OCI-LY1 (cell line): Measurements from ENCODE around the gene BBS9.

Experiments
- H2AFZ ChIP-seq: fragments of 200-600 bp; sonication (generic), shearing (Covaris generic); 2 replicates; pipeline ENCODE4 v1.6.0; 2014; ENCODE audit warnings: antibody characterized with exemption, mild to moderate bottlenecking, low read length
- H3F3A ChIP-seq: fragments of 200-600 bp; sonication (generic), shearing (Covaris generic); 2 replicates; pipeline ENCODE4 v1.6.0; 2014; ENCODE audit warnings: mild to moderate bottlenecking, antibody characterized with exemption, low read length, moderate library complexity; ENCODE audit not compliant: insufficient read depth
- H3K27ac ChIP-seq: fragments of 200-600 bp; sonication (generic); 2 replicates; pipeline ENCODE4 v1.5.1; 2014; ENCODE audit warnings: low read length, mixed run types, mild to moderate bottlenecking, low read depth; ENCODE audit not compliant: poor library complexity, severe bottlenecking
- H3K27me3 ChIP-seq: fragments of 200-600 bp; sonication (generic); 2 replicates; pipeline ENCODE4 v1.6.0; 2014; ENCODE audit warnings: antibody characterized with exemption, mild to moderate bottlenecking, low read length, moderate library complexity; ENCODE audit not compliant: insufficient read depth
- H3K36me3 ChIP-seq: fragments of 200-600 bp; sonication (generic); 2 replicates; pipeline ENCODE4 v1.6.1; 2014; ENCODE audit warnings: mild to moderate bottlenecking, antibody characterized with exemption, low read length, moderate library complexity, mixed read lengths; ENCODE audit not compliant: insufficient read depth
- H3K4me1 ChIP-seq: fragments of 200-600 bp; sonication (generic); 2 replicates; pipeline ENCODE4 v1.5.1; 2014; ENCODE audit warnings: mild to moderate bottlenecking, low read length, moderate library complexity; ENCODE audit not compliant: insufficient read depth, severe bottlenecking
- H3K4me2 ChIP-seq: fragments of 200-600 bp; sonication (generic), shearing (Covaris generic); 2 replicates; pipeline ENCODE4 v1.6.1; 2014; ENCODE audit warnings: low read length
- H3K4me3 ChIP-seq: fragments of 200-600 bp; sonication (generic); 2 replicates; pipeline ENCODE4 v1.5.1; 2014; ENCODE audit warnings: low read length, low read depth, mild to moderate bottlenecking, mixed read lengths; ENCODE audit not compliant: poor library complexity, severe bottlenecking
- H3K79me2 ChIP-seq: fragments of 200-600 bp; shearing (Covaris generic); 2 replicates; pipeline ENCODE4 v1.6.1; 2016; ENCODE audit warnings: mixed run types, low read length, mixed read lengths; ENCODE audit not compliant: insufficient read depth
- H3K9ac ChIP-seq: fragments of 200-600 bp; sonication (generic), shearing (Covaris generic); 2 replicates; pipeline ENCODE4 v1.6.1; 2014; ENCODE audit warnings: mild to moderate bottlenecking, low read length, mixed read lengths
- H3K9me2 ChIP-seq: fragments of 200-600 bp; sonication (generic), shearing (Covaris generic); 2 replicates; pipeline ENCODE4 v1.6.1; 2014; ENCODE audit warnings: low read depth, mild to moderate bottlenecking, low read length, mixed read lengths
- H3K9me3 ChIP-seq: fragments of 200-600 bp; shearing (Covaris generic); 2 replicates; pipeline ENCODE4 v1.6.1; 2014; ENCODE audit warnings: low read length, mixed read lengths
- H4K20me1 ChIP-seq: fragments of 200-600 bp; sonication (generic), shearing (Covaris generic); 2 replicates; pipeline ENCODE4 v1.6.0; 2016; ENCODE audit warnings: mild to moderate bottlenecking, low read length; ENCODE audit not compliant: insufficient read depth
- EZH2 ChIP-seq: fragments of 200-600 bp; sonication (generic), shearing (Covaris generic); IDR thresholded peaks from 2 replicates; pipeline ENCODE4 v1.8.0; 2017; ENCODE audit warnings: borderline replicate concordance, mixed run types, mild to moderate bottlenecking, antibody characterized with exemption, low read length, moderate library complexity, mixed read lengths
- TF ChIP-seq, protein P1 (sequence below): fragments of 200-600 bp; sonication (generic), shearing (Covaris generic); IDR thresholded peaks from 2 replicates; pipeline ENCODE4 v1.5.1; 2017; ENCODE audit warnings: mild to moderate bottlenecking, antibody characterized with exemption, low read length, moderate library complexity, mixed read lengths

Gene BBS9

DNA sequence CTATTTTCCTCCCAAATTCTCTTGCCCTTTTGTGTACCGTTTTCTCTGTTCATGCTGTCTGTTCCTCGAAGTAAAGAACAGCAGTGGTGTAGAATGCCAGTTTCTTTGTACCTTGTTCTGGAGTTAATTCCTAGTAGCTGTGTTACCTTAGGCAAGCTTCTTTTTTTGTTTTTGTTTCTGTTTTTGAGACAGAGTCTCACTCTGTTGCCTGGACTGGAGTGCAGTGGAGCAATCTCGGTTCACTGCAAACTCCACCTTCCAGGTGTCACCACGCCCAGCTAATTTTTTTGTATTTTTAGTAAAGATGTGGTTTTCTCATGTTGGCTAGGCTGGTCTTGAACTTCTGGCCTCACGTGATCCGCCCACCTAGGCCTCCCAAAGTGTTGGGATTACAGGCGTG is 221.2 kb downstream of the BBS9 start:
- no peaks in the 10 kb centered on the region for H4K20me1 ChIP-seq
- H3K4me1 ChIP-seq, result no peaks in the 10 kb centered on the region
- no peaks in the 10 kb centered on the region for H3K36me3 ChIP-seq
- H3K27me3 ChIP-seq, result no peaks in the 10 kb centered on the region
- H3K27ac ChIP-seq, result no peak overlapping the region
- H3K79me2 ChIP-seq, result no peaks in the 10 kb centered on the region
- no peak for TF ChIP-seq EZH2
- TF ChIP-seq, protein P1, sequence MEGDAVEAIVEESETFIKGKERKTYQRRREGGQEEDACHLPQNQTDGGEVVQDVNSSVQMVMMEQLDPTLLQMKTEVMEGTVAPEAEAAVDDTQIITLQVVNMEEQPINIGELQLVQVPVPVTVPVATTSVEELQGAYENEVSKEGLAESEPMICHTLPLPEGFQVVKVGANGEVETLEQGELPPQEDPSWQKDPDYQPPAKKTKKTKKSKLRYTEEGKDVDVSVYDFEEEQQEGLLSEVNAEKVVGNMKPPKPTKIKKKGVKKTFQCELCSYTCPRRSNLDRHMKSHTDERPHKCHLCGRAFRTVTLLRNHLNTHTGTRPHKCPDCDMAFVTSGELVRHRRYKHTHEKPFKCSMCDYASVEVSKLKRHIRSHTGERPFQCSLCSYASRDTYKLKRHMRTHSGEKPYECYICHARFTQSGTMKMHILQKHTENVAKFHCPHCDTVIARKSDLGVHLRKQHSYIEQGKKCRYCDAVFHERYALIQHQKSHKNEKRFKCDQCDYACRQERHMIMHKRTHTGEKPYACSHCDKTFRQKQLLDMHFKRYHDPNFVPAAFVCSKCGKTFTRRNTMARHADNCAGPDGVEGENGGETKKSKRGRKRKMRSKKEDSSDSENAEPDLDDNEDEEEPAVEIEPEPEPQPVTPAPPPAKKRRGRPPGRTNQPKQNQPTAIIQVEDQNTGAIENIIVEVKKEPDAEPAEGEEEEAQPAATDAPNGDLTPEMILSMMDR, result no peak
- no peaks in the 10 kb centered on the region; the same call in 1 of the 2 replicates for H3K9me2 ChIP-seq
- H3K4me3 ChIP-seq, result no peak overlapping the region
- H3K9me3 ChIP-seq, result no peaks in the 10 kb centered on the region
- H3F3A ChIP-seq, result no peaks in the 10 kb centered on the region
- H2AFZ ChIP-seq, result no peak overlapping the region
- no peak overlapping the region for H3K9ac ChIP-seq
- H3K4me2 ChIP-seq, result no peak overlapping the region

DNA sequence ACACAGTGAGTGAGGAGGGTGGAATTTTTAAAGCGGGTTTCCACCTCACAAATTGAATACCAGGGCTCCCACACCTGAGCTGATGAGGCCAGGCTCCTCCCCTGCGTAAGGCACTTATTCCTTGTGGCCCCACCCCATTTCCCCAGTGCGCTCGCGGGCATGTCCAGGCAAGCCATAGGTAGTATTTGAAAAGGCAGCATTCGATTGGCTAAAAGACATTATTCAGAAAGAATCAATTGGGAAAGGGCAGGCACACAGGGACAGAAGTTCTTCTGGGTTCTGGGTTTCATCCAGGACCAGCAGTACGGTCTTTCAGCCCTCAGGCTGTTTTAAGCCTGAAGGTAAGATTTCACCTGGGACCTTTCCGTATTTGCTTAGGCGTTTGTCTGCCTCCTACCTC is 222.3 kb downstream of the BBS9 start:
- no peak overlapping the region for H3K27ac ChIP-seq
- no peaks in the 10 kb centered on the region for H3K9me3 ChIP-seq
- TF ChIP-seq EZH2, result no peak
- TF ChIP-seq, protein P1, result no peak
- no peaks in the 10 kb centered on the region for H3K4me1 ChIP-seq
- no peak overlapping the region for H3K4me3 ChIP-seq
- H2AFZ ChIP-seq, result no peak overlapping the region
- H3K9me2 ChIP-seq, result no peaks in the 10 kb centered on the region; the same call in 1 of the 2 replicates
- no peak overlapping the region for H3K9ac ChIP-seq
- no peaks in the 10 kb centered on the region for H4K20me1 ChIP-seq
- H3K36me3 ChIP-seq, result no peaks in the 10 kb centered on the region
- no peaks in the 10 kb centered on the region for H3K27me3 ChIP-seq
- no peaks in the 10 kb centered on the region for H3F3A ChIP-seq
- no peaks in the 10 kb centered on the region for H3K79me2 ChIP-seq
- H3K4me2 ChIP-seq, result no peak overlapping the region

DNA sequence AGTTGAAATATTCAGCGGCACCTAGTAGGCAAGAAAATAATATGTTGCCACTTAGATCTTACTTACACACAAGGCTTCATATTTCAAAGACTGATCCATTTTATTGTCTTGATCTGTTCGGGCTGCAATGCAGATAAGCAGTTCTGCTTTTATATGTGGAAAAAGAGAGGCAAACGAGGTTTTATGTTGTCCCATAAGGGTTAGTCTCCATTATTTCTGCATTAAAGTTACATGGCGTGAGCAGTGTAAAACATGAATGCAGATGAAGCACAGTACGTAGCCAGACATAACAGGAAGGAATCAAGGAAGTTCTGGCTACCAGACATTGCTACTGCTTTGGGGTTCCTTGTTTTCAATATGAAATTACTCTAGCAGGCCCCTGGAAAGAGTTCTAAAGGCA is 224.8 kb downstream of the BBS9 start:
- Histone ChIP-seq H3K9ac (no peak overlapping the region), H3K4me3 (no peak overlapping the region), H3K4me2 (no peak overlapping the region)

More for the DNA sequence above, 224.8 kb downstream of the BBS9 start:
- H3K9me2 ChIP-seq, result no peaks in the 10 kb centered on the region; the same call in 1 of the 2 replicates
- H3K27me3 ChIP-seq, result no peaks in the 10 kb centered on the region
- H3K79me2 ChIP-seq, result no peaks in the 10 kb centered on the region
- no peaks in the 10 kb centered on the region for H3K9me3 ChIP-seq
- H3K27ac ChIP-seq, result no peak overlapping the region
- no peak overlapping the region for H2AFZ ChIP-seq
- no peaks in the 10 kb centered on the region for H3K36me3 ChIP-seq
- no peak for TF ChIP-seq EZH2
- TF ChIP-seq, protein P1, result no peak
- no peaks in the 10 kb centered on the region for H3F3A ChIP-seq
- no peaks in the 10 kb centered on the region for H3K4me1 ChIP-seq
- no peaks in the 10 kb centered on the region for H4K20me1 ChIP-seq
